Neural cell (in vitro differentiated cells): ENCODE measurements around the gene ACOX1. TPM values are rescaled to one million over a fixed set of nuclear protein-coding genes. Genes with fewer than 3 reads are reported as not detected.

Experiments
- H2AFZ ChIP-seq: fragments of 200-600, 300-800 bp; sonication (generic), shearing (Covaris generic); 2 replicates; pipeline ENCODE4 v1.6.0; 2014; ENCODE audit warnings: low read depth, mild to moderate bottlenecking, antibody characterized with exemption, low read length, moderate library complexity
- H3F3A ChIP-seq: fragments of 200-600 bp; shearing (Covaris generic); 2 replicates; pipeline ENCODE4 v1.6.1; 2016; ENCODE audit warnings: mild to moderate bottlenecking, moderate library complexity, mixed read lengths, antibody characterized with exemption, low read length; ENCODE audit not compliant: insufficient read depth, poor library complexity, severe bottlenecking
- H3K27ac ChIP-seq: fragments of 200-600, 300-800 bp; sonication (generic), shearing (Covaris generic); 2 replicates; pipeline ENCODE4 v1.5.1; 2014; ENCODE audit warnings: mild to moderate bottlenecking, low read length, moderate library complexity
- H3K27me3 ChIP-seq: fragments of 300-800, 200-600 bp; sonication (generic), shearing (Covaris generic); 2 replicates; pipeline ENCODE4 v1.6.0; 2014; ENCODE audit warnings: mild to moderate bottlenecking, low read depth, low read length, moderate library complexity; ENCODE audit not compliant: insufficient read depth
- H3K36me3 ChIP-seq: fragments of 300-800, 200-600 bp; sonication (generic), shearing (Covaris generic); 2 replicates; pipeline ENCODE4 v1.5.1; 2014; ENCODE audit warnings: mild to moderate bottlenecking, antibody characterized with exemption, low read length, moderate library complexity; ENCODE audit not compliant: insufficient read depth
- H3K4me2 ChIP-seq: fragments of 300-800, 200-600 bp; sonication (generic), shearing (Covaris generic); 2 replicates; pipeline ENCODE4 v1.6.0; 2014; ENCODE audit warnings: mild to moderate bottlenecking, low read length
- H3K4me3 ChIP-seq: fragments of 300-800, 200-600 bp; sonication (generic), shearing (Covaris generic); 2 replicates; pipeline ENCODE4 v1.5.1; 2014; ENCODE audit warnings: mild to moderate bottlenecking, low read length, moderate library complexity
- H3K79me2 ChIP-seq: fragments of 200-600 bp; shearing (Covaris generic); replicated peaks from 2 replicates; pipeline ENCODE4 v1.6.0; 2014; ENCODE audit warnings: mild to moderate bottlenecking, low read length, moderate library complexity; ENCODE audit not compliant: insufficient read depth
- H3K9ac ChIP-seq: fragments of 300-800, 200-600 bp; sonication (generic), shearing (Covaris generic); 2 replicates; pipeline ENCODE4 v1.6.1; 2016; ENCODE audit warnings: mild to moderate bottlenecking, low read length, mixed read lengths
- H3K9me2 ChIP-seq: fragments of 200-600 bp; shearing (Covaris generic); 2 replicates; pipeline ENCODE4 v1.6.1; 2016; ENCODE audit warnings: mild to moderate bottlenecking, low read length, mixed read lengths; ENCODE audit not compliant: insufficient read depth
- H3K9me3 ChIP-seq: fragments of 200-600, 300-800 bp; sonication (generic), shearing (Covaris generic); 2 replicates; pipeline ENCODE4 v1.6.1; 2016; ENCODE audit warnings: mild to moderate bottlenecking, mixed run types, low read length, moderate library complexity, mixed read lengths
- H4K20me1 ChIP-seq: fragments of 200-600 bp; shearing (Covaris generic); 2 replicates; pipeline ENCODE4 v1.6.1; 2016; ENCODE audit warnings: mild to moderate bottlenecking, mixed run types; ENCODE audit not compliant: insufficient read depth
- CTCF ChIP-seq: fragments of 450-650 bp; IDR thresholded peaks from 2 replicates; pipeline ENCODE4 v1.5.1; 2014; ENCODE audit warnings: antibody characterized with exemption, mild to moderate bottlenecking, moderate library complexity; ENCODE audit not compliant: poor library complexity, severe bottlenecking
- EP300 ChIP-seq: fragments of 450-650 bp; conservative IDR thresholded peaks from 2 replicates; pipeline ENCODE4 v1.6.1; 2014; ENCODE audit warnings: antibody characterized with exemption, mild to moderate bottlenecking, moderate library complexity; ENCODE audit not compliant: poor library complexity, severe bottlenecking
- EZH2 ChIP-seq: fragments of 200-600, 300-800 bp; shearing (Covaris generic), sonication (generic); IDR thresholded peaks from 2 replicates; pipeline ENCODE4 v1.6.1; 2014; ENCODE audit warnings: antibody characterized with exemption, low read length, borderline replicate concordance, mild to moderate bottlenecking; ENCODE audit not compliant: insufficient read depth, poor library complexity, severe bottlenecking
- MXI1 ChIP-seq: fragments of 450-650 bp; conservative IDR thresholded peaks from 2 replicates; pipeline ENCODE4 v1.6.1; 2014; ENCODE audit warnings: antibody characterized with exemption, mild to moderate bottlenecking; ENCODE audit not compliant: poor library complexity, severe bottlenecking
- POLR2AphosphoS5 ChIP-seq: IDR thresholded peaks from 2 replicates; pipeline ENCODE4 v1.6.1; 2012
- RAD21 ChIP-seq: fragments of 450-650 bp; conservative IDR thresholded peaks from 2 replicates; pipeline ENCODE4 v1.6.1; 2014; ENCODE audit warnings: antibody characterized with exemption, mild to moderate bottlenecking, moderate library complexity
- REST ChIP-seq: IDR thresholded peaks from 2 replicates; pipeline ENCODE4 v1.6.1; 2012; ENCODE audit warnings: borderline replicate concordance
- SMC3 ChIP-seq: fragments of 450-650 bp; conservative IDR thresholded peaks from 2 replicates; pipeline ENCODE4 v1.6.1; 2014; ENCODE audit warnings: antibody characterized with exemption, mild to moderate bottlenecking, moderate library complexity; ENCODE audit not compliant: poor library complexity
- TAF1 ChIP-seq: IDR thresholded peaks from 2 replicates; pipeline ENCODE4 v1.6.1; 2012; ENCODE audit warnings: low read depth
- polyA plus RNA-seq: library from polyadenylated mRNA; depleted of rRNA; stranded (reverse); fragments of >200 nt; gene quantifications from 2 replicates; pipeline ENCODE4 v1.2.3, GENCODE V29; 2014

Gene ACOX1
- polyA plus RNA-seq, 1 donor from 2014 or later, result 31.2 TPM

- Histone ChIP-seq H3K27me3 (no peaks in the 10 kb centered on the region), H3K4me2 (no peak overlapping the region), H3K36me3 (no peaks in the 10 kb centered on the region), H3K79me2 (no peaks in the 10 kb centered on the region), H2AFZ (no peak overlapping the region), H3K9me2 (no peaks in the 10 kb centered on the region), H3F3A (no peaks in the 10 kb centered on the region), H3K9ac (no peak overlapping the region), H3K27ac (no peak overlapping the region), H3K9me3 (no peaks in the 10 kb centered on the region), H4K20me1 (no peaks in the 10 kb centered on the region), H3K4me3 (no peak overlapping the region)
- TF ChIP-seq CTCF (no peak), POLR2AphosphoS5 (no peak), EP300 (no peak), MXI1 (no peak), EZH2 (no peak), SMC3 (no peak), REST (no peak), TAF1 (no peak), RAD21 (no peak)
These were observed 85.5 kb downstream of the ACOX1 start for GRCh38 chr17:75893305-75894048.

- H3K36me3 ChIP-seq, result no peaks in the 10 kb centered on the region
- no peak overlapping the region for H3K4me3 ChIP-seq
- H3K9me2 ChIP-seq, result no peaks in the 10 kb centered on the region
- no peaks in the 10 kb centered on the region for H3K79me2 ChIP-seq
- no peak overlapping the region for H2AFZ ChIP-seq
- H3K27me3 ChIP-seq, result no peaks in the 10 kb centered on the region
- no peaks in the 10 kb centered on the region for H3F3A ChIP-seq
- H3K9me3 ChIP-seq, result no peaks in the 10 kb centered on the region
- no peak overlapping the region for H3K4me2 ChIP-seq
- no peaks in the 10 kb centered on the region for H4K20me1 ChIP-seq
- no peak for TF ChIP-seq EZH2
- no peak for TF ChIP-seq POLR2AphosphoS5
- no peak for TF ChIP-seq SMC3
- TF ChIP-seq RAD21, result no peak
- TF ChIP-seq TAF1, result no peak
- TF ChIP-seq MXI1, result no peak
- TF ChIP-seq EP300, result no peak
- TF ChIP-seq REST, result no peak
- TF ChIP-seq CTCF, result no peak
- H3K27ac ChIP-seq, result no peak overlapping the region
- H3K9ac ChIP-seq, result no peak overlapping the region
These were observed 86.3 kb downstream of the ACOX1 start for GRCh38 chr17:75892556-75893224.
